ENCODE measurements around the gene GAS2L2.

GRCh38 chr17:35775039-35775438, 22.0 kb upstream of the GAS2L2 start:
- TF ChIP-seq CTCF (IDR thresholded peaks at IDR 0.05; ENCODE audit: poor library complexity) (no peak), EZH2phosphoT487 (IDR thresholded peaks at IDR 0.05; ENCODE audit: low read depth, severe bottlenecking, unreplicated experiment) (no peak)

All from hepatocyte (in vitro differentiated cells).